ENCODE measurements around the gene IFI27L2.

DNA sequence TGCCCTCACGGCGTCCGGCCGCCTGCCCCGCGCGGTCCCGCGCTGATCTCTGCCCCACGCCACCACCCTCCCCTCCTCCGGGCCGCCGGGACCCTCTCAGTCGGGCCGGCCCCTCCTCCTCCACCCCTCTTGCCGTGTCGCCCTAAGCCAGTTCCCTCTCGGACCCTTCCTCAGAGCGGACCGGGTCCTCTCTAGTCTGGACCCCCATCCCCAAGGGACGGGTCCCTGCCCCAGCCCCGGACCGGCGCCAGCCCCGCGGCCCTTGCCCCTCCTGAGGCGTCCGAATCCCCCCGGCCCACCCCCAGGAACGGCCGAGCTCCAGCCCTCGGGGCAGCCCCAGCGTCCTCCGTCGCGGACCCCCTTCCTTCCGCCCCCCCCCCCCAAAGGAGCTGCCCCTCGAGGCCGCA, 45.2 kb upstream of the IFI27L2 start:
- TF ChIP-seq TAF1 (IDR thresholded peaks at IDR 0.05; ENCODE audit: borderline replicate concordance, insufficient read depth, low read length) (no peak), POLR2AphosphoS5 (IDR thresholded peaks at IDR 0.05; ENCODE audit: low read depth, low read length) (no peak), SIN3A (IDR thresholded peaks at IDR 0.05; ENCODE audit: borderline replicate concordance, insufficient read depth, low read length) (no peak), FOXP2 (optimal IDR thresholded peaks at IDR 0.05; ENCODE audit: borderline replicate concordance, extremely low read depth, extremely low read length, insufficient read depth) (no peak)
- TF ChIP-seq, protein P1, sequence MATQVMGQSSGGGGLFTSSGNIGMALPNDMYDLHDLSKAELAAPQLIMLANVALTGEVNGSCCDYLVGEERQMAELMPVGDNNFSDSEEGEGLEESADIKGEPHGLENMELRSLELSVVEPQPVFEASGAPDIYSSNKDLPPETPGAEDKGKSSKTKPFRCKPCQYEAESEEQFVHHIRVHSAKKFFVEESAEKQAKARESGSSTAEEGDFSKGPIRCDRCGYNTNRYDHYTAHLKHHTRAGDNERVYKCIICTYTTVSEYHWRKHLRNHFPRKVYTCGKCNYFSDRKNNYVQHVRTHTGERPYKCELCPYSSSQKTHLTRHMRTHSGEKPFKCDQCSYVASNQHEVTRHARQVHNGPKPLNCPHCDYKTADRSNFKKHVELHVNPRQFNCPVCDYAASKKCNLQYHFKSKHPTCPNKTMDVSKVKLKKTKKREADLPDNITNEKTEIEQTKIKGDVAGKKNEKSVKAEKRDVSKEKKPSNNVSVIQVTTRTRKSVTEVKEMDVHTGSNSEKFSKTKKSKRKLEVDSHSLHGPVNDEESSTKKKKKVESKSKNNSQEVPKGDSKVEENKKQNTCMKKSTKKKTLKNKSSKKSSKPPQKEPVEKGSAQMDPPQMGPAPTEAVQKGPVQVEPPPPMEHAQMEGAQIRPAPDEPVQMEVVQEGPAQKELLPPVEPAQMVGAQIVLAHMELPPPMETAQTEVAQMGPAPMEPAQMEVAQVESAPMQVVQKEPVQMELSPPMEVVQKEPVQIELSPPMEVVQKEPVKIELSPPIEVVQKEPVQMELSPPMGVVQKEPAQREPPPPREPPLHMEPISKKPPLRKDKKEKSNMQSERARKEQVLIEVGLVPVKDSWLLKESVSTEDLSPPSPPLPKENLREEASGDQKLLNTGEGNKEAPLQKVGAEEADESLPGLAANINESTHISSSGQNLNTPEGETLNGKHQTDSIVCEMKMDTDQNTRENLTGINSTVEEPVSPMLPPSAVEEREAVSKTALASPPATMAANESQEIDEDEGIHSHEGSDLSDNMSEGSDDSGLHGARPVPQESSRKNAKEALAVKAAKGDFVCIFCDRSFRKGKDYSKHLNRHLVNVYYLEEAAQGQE (IDR thresholded peaks at IDR 0.05; ENCODE audit: insufficient read depth in 1 of 2, low read depth in 2 of 2, low read length in 2 of 2), result no peak
